Subcutaneous abdominal adipose tissue (tissue), 5 donors: Measurements from ENCODE around the gene FLT3LG.
A peak's percentile ranks its signal among the peaks of the same experiment; 100 is the strongest.

Experiments
- H3K27ac ChIP-seq: one replicate; pipeline ENCODE4 v1.7.0; 2013; ENCODE audit warnings: low read depth, mild to moderate bottlenecking, inconsistent platforms, low read length, moderate library complexity
- H3K27me3 ChIP-seq, 5 donors: one replicate each; pipeline ENCODE4 v1.7.0; 2013; ENCODE audit warnings: low read length in 5 of 5, inconsistent platforms in 1 of 5; ENCODE audit not compliant: control insufficient read depth in 5 of 5, insufficient read depth in 4 of 5
- H3K36me3 ChIP-seq, 5 donors: one replicate each; pipeline ENCODE4 v1.7.0; 2013; ENCODE audit warnings: low read length in 5 of 5; ENCODE audit not compliant: control insufficient read depth in 5 of 5, insufficient read depth in 5 of 5
- H3K4me1 ChIP-seq, 5 donors: one replicate each; pipeline ENCODE4 v1.7.0; 2013; ENCODE audit warnings: low read length in 5 of 5, mild to moderate bottlenecking in 3 of 5, moderate library complexity in 1 of 5; ENCODE audit not compliant: control insufficient read depth in 5 of 5, insufficient read depth in 5 of 5
- H3K4me3 ChIP-seq, 5 donors: one replicate each; pipeline ENCODE4 v1.7.0; 2013; ENCODE audit warnings: low read length in 5 of 5, low read depth in 1 of 5
- H3K9ac ChIP-seq, 5 donors: one replicate each; pipeline ENCODE4 v1.7.0; 2013; ENCODE audit warnings: low read length in 5 of 5, mild to moderate bottlenecking in 4 of 5, moderate library complexity in 3 of 5
- H3K9me3 ChIP-seq, 5 donors: one replicate each; pipeline ENCODE4 v1.7.0; 2013; ENCODE audit warnings: low read length in 5 of 5; ENCODE audit not compliant: control insufficient read depth in 5 of 5
- donor health status: healthy.
- donor health status: healthy.
- donor health status: healthy.
- donor health status: healthy.
- donor health status: healthy.

FLT3LG gene

DNA sequence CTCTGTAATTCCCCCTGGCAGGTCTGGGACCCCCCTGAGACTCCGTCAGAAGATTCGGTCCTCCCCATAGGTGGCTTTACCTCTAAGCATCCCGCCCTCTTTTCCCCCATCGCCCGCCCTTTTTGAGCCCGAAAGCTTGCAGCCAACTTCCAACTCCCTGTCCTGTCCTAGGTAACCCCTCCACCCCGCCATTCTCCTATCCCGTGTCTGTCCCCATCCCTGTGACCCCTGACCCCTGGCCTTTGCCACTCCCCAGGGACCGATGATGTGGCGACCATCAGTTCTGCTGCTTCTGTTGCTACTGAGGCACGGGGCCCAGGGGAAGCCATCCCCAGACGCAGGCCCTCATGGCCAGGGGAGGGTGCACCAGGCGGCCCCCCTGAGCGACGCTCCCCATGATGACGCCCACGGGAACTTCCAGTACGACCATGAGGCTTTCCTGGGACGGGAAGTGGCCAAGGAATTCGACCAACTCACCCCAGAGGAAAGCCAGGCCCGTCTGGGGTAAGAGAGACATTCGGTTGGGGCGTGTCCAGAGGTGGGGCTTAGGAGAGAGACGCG is 54.3 kb downstream of the FLT3LG start:
- Histone ChIP-seq H3K27ac (peak overlapping the region; percentile 23), H3K36me3 (peaks cover 0 to 45% (median 25%) of the 10 kb centered on the region in 5 donors), H3K9me3 (no peaks in the 10 kb centered on the region), H3K9ac (peak overlapping the region in 4 of 5 donors; percentile 30 to 71 (median 43)), H3K27me3 (no peaks in the 10 kb centered on the region), H3K4me1 (peaks cover 0 to 33% (median 18%) of the 10 kb centered on the region in 5 donors), H3K4me3 (peak overlapping the region; percentile 55 to 75 (median 69))

- no peaks in the 10 kb centered on the region for H3K9me3 ChIP-seq
- H3K4me3 ChIP-seq = no peak overlapping the region
- H3K27me3 ChIP-seq = no peaks in the 10 kb centered on the region
- H3K27ac ChIP-seq = no peak overlapping the region
- peaks cover 0 to 48% (median 30%) of the 10 kb centered on the region in 5 donors for H3K4me1 ChIP-seq
- H3K36me3 ChIP-seq = peaks cover 0 to 43% (median 18%) of the 10 kb centered on the region in 5 donors
- H3K9ac ChIP-seq = no peak overlapping the region
Measured at GRCh38 chr19:49530708-49531107, 56.7 kb downstream of the FLT3LG start.

GRCh38 chr19:49533551-49534488 is 59.8 kb downstream of the FLT3LG start:
- Histone ChIP-seq H3K9me3 (no peaks in the 10 kb centered on the region), H3K4me3 (peak overlapping the region in 4 of 5 donors; percentile 56 to 72 (median 62)), H3K9ac (peak overlapping the region in 1 of 5 donors; percentile 41), H3K27me3 (no peaks in the 10 kb centered on the region), H3K36me3 (peaks cover 0 to 52% (median 28%) of the 10 kb centered on the region in 5 donors), H3K4me1 (peaks cover 0 to 33% (median 20%) of the 10 kb centered on the region in 5 donors), H3K27ac (no peak overlapping the region)

- peaks cover 0 to 29% (median 16%) of the 10 kb centered on the region in 5 donors for H3K4me1 ChIP-seq
- peaks cover 0 to 58% (median 36%) of the 10 kb centered on the region in 5 donors for H3K36me3 ChIP-seq
- H3K9me3 ChIP-seq = no peaks in the 10 kb centered on the region
- H3K9ac ChIP-seq = no peak overlapping the region
- H3K4me3 ChIP-seq = peak overlapping the region in 1 of 5 donors; percentile 58
- H3K27ac ChIP-seq = no peak overlapping the region
- no peaks in the 10 kb centered on the region for H3K27me3 ChIP-seq
Measured at GRCh38 chr19:49534632-49535385, 60.8 kb downstream of the FLT3LG start.
